Activated naive CD4-positive, alpha-beta T cell treated with anti-CD3 and anti-CD28 coated beads for 36 hours (primary cell): ENCODE results near the gene ANK3. TPM values are rescaled to one million over a fixed set of nuclear protein-coding genes. Genes with fewer than 3 reads are reported as not detected.

Experiments used
- CTCF ChIA-PET: fragments of 350-600 bp; sonication (Branson Sonifier 250); formaldehyde crosslinking; loops from one replicate; lab custom pipeline; 2021; ENCODE audit warnings: antibody characterized with exemption; lab: Charles Lee
- DNase-seq: peaks from one replicate; pipeline ENCODE4 v3.0.0-alpha.2; 2020
- H3K27ac Mint-ChIP-seq: one replicate; pipeline ENCODE4 v1.8.0; 2021; ENCODE audit warnings: mild to moderate bottlenecking, mixed read lengths
- H3K27me3 Mint-ChIP-seq: one replicate; pipeline ENCODE4 v1.8.0; 2021; ENCODE audit warnings: low read depth, mixed read lengths
- H3K36me3 Mint-ChIP-seq: one replicate; pipeline ENCODE4 v1.8.0; 2021; ENCODE audit warnings: low read depth, mixed read lengths
- H3K4me1 Mint-ChIP-seq: one replicate; pipeline ENCODE4 v1.8.0; 2021; ENCODE audit warnings: low read depth, mixed read lengths
- H3K4me3 Mint-ChIP-seq: one replicate; pipeline ENCODE4 v1.8.0; 2021; ENCODE audit warnings: mild to moderate bottlenecking, moderate library complexity, mixed read lengths
- H3K9me3 Mint-ChIP-seq: one replicate; pipeline ENCODE4 v1.8.0; 2021; ENCODE audit warnings: mixed read lengths
- intact Hi-C: fragments of 100-400 bp; cut with micrococcal nuclease; formaldehyde crosslinking; loops from one replicate; pipeline ENCODE4 v1.15.1; 2023
- total RNA-seq, 2 experiments: library from RNA; stranded (reverse); gene quantifications; one replicate each; pipeline ENCODE4 v1.2.3, GENCODE V29; 2021

The ANK3 gene
- total RNA-seq, 2 experiments from 2014 or later, result 11.2 to 13.0 TPM

DNA sequence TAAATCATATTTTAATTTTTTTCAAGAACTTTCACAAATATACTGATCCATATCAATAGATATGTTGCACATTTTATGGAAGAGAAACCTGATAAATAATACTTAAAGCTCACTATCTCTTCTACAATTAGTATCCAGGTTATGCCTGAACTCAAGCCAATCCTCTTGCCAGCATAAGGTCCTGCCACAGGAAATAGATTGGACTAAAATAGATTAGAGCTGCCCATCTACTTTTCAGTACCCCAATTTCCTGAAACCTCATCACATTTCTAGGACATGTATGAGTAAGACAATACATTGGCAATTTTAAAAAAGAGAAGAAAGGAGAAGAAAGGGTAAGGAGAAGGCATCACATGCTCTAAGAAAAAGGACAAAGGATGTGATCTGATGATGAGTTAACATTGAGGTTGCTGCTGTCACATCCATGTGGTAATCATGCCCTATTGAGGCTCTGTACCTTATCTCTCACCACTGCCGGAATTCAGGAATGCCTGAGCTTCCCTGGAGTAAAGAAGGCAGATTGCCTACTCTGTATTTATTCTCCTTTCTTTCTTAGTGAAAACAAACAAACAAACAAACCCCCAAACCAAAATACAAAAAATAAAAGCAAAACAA is 199.7 kb downstream of the ANK3 start:
- Mint-ChIP-seq H3K36me3 (peaks cover 10% of the 10 kb centered on the region), H3K4me1 (no peaks in the 10 kb centered on the region), H3K9me3 (no peaks in the 10 kb centered on the region), H3K4me3 (no peak overlapping the region), H3K27ac (no peak overlapping the region), H3K27me3 (no peaks in the 10 kb centered on the region)
- CTCF ChIA-PET, result interaction anchor here (0.6 to 0.8 kb wide), 2 partner anchors 21 to 936 kb away, joined by 3 read pairs; no protein-coding TSS in a partner anchor
- no peak for DNase-seq
- intact Hi-C loops, result no loop called here

DNA sequence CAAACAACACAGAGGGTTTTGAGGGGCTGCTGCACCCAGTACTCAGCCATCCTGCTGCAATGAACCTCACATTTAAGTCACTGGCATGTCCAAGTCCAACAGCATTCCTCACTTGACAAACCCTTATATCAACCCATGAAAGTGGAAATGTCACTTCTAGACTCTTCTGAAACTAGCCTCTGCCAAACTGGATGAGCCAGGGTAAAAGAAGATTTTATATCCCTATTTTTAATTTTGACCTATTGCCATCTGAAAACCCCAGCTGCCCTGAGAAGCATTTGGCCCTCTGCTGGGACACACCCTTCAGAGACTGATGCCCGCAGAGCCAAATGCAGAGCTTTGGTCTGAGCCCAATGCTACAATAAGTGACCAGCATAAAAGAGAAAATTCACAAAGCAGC is 201.1 kb downstream of the ANK3 start:
- Mint-ChIP-seq H3K27ac (no peak overlapping the region), H3K4me3 (no peak overlapping the region), H3K9me3 (no peaks in the 10 kb centered on the region), H3K4me1 (no peaks in the 10 kb centered on the region), H3K27me3 (no peaks in the 10 kb centered on the region), H3K36me3 (peaks cover 3% of the 10 kb centered on the region)
- intact Hi-C loops, result no loop called here
- DNase-seq, result no peak
- CTCF ChIA-PET, result interaction anchor here (0.7 kb wide), 1 partner anchor 690 kb away, joined by 4 read pairs; no protein-coding TSS in a partner anchor

DNA sequence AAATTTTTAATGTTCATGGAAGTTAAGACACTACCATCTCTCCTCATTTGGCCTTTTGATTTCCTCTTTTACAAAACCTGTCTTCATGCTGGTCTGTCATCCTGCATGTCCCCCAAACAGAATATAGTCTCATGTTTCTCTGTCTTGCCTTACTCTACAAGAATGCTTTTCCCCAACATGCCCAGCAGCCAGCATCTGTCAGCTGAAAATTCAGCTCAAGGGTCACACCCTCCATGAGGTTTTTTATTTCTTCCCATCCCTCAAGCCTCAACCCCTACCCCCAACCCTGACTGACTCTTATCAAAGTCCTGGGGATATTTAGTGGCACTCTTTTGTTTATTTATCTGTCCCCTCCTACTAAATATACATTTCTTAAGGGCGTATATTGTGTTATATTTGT is 202.0 kb downstream of the ANK3 start:
- Mint-ChIP-seq H3K4me1 (no peaks in the 10 kb centered on the region), H3K36me3 (peaks cover 3% of the 10 kb centered on the region), H3K27me3 (no peaks in the 10 kb centered on the region), H3K9me3 (no peaks in the 10 kb centered on the region), H3K4me3 (no peak overlapping the region), H3K27ac (no peak overlapping the region)
- DNase-seq, result no peak
- CTCF ChIA-PET, result no interaction called here
- intact Hi-C loops, result no loop called here

DNA sequence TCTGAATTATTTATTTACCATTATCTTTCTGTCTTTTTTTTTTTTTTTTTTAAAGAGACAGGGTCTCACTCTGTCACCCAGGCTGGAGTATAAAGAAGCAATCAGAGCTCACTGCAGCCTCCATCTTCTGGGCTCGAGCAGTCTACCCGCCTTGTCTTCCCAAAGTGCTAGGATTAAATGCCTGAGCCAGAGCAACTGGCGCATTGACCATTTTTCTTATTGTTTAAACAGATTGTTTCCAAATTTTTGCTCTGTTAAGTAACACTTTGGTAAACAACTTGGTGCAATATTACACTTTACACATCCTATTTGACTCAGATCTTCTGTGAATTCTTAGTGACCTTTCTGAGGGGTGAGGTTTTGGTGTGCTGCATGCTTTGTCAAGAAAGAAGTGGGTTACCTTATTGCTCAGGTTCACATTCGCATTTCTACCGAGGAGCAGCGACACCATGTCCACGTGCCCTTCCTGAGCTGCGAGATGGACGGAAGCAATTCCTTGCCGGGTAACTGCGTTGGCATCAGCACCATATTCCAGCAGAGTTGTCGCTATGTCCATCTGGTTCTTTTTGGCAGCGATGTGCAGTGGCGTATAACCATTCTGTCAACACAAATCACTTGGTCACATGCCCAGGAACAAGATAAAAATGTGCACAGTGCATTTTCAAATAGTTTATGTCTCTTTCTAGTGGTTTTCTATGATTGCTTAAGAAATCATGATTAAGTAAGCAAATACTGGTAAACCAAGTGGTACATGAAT is 203.2 kb downstream of the ANK3 start:
- CTCF ChIA-PET, result interaction anchor here (0.9 kb wide), 1 partner anchor 10 kb away, joined by 3 read pairs; no protein-coding TSS in a partner anchor
- no peak overlapping the region for H3K4me3 Mint-ChIP-seq
- no peaks in the 10 kb centered on the region for H3K4me1 Mint-ChIP-seq
- no peaks in the 10 kb centered on the region for H3K9me3 Mint-ChIP-seq
- no peaks in the 10 kb centered on the region for H3K27me3 Mint-ChIP-seq
- peaks cover 3% of the 10 kb centered on the region for H3K36me3 Mint-ChIP-seq
- no peak for DNase-seq
- H3K27ac Mint-ChIP-seq, result no peak overlapping the region
- intact Hi-C loops, result no loop called here

DNA sequence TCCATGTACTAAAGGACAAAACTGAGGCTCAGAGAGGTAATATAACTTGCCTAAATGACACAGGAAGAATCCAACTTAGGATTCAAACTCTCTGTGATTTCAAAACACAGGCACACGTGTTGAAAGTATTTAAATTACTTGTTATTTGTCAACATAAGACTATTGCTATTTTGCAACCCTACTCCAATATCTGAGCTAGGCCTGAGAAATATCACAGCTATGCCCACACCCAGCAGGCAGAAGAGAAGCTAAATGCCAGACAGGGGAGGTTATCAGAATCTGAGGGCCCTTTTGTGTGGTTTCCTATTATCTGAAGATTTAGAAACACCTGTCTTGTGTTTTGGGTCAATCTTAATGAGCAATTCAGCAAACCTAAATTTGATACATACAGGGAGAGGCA is 204.3 kb downstream of the ANK3 start:
- no peaks in the 10 kb centered on the region for H3K27me3 Mint-ChIP-seq
- no peak for DNase-seq
- no peak overlapping the region for H3K4me3 Mint-ChIP-seq
- no peaks in the 10 kb centered on the region for H3K4me1 Mint-ChIP-seq
- no peaks in the 10 kb centered on the region for H3K9me3 Mint-ChIP-seq
- intact Hi-C loops, result no loop called here
- CTCF ChIA-PET, result no interaction called here
- no peak overlapping the region for H3K27ac Mint-ChIP-seq
- H3K36me3 Mint-ChIP-seq, result no peaks in the 10 kb centered on the region

DNA sequence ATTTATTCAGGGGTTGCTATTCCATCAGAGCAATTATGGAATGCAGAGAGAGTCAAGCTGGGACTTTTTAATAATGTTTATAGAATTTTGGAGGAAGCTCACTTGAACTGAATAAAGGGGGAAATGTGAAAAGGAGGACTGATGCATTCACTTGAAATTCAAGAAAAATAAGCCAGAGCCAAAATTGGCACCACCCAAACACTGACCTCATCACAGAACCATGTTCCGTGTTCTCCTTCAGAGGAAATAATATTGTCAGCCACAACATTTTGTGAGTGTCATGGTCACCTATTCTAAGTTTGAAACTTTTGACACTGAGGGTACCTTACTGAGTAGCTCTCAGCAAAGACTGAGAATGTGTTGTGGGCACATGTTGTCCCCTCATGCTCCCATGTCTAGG is 207.0 kb downstream of the ANK3 start:
- peaks cover 2% of the 10 kb centered on the region for H3K36me3 Mint-ChIP-seq
- H3K4me1 Mint-ChIP-seq, result no peaks in the 10 kb centered on the region
- CTCF ChIA-PET, result no interaction called here
- H3K4me3 Mint-ChIP-seq, result no peak overlapping the region
- DNase-seq, result no peak
- no peaks in the 10 kb centered on the region for H3K9me3 Mint-ChIP-seq
- H3K27ac Mint-ChIP-seq, result no peak overlapping the region
- H3K27me3 Mint-ChIP-seq, result no peaks in the 10 kb centered on the region
- intact Hi-C loops, result no loop called here

DNA sequence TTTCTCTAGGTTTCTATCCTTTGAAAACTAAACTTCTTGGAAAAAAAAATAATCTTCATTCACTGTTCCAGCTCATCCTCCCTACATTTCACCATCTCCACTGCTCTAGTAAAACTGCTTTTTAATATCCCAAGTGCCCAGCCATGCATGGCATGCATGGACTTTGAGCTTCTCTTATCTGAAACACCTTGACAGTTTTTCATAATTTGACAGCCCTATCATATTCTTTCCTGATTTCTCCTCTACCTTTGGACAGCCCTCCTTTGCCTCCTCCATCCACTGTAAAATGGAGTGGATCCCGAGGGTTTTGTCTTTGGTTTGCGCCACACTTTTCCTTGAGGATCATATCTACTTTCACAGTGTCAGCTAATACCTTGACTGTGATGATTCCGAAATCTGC is 212.8 kb downstream of the ANK3 start:
- Mint-ChIP-seq H3K36me3 (peaks cover 10% of the 10 kb centered on the region), H3K9me3 (no peaks in the 10 kb centered on the region), H3K4me3 (no peak overlapping the region), H3K4me1 (no peaks in the 10 kb centered on the region), H3K27me3 (no peaks in the 10 kb centered on the region), H3K27ac (no peak overlapping the region)
- CTCF ChIA-PET, result interaction anchor here (0.9 kb wide), 1 partner anchor 10 kb away, joined by 3 read pairs; no protein-coding TSS in a partner anchor
- intact Hi-C loops, result no loop called here
- no peak for DNase-seq

DNA sequence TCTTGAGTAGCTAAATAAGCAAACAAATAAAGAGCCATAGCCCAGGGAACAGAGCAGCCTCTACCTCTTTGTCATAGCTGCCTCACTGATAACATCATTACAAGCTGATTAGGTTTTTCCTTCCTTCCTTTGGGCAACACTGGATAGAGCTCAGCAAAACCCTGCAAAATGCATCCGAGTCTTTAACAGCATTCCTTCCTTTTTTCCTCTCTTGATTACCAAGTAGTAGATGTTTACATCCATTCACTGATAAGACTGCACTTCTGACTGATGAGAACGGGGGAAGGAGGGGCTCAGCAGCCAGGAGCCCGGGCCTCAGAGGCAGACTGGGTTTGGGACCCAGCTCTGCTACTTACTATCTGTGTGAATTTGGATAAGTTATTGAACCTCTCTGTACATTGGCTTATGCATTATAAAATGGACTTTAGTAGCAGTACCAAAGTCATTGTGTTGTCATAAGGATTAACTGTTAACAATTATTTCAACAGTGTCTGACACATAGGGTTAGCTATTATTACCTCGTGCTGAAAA is 214.2 kb downstream of the ANK3 start:
- intact Hi-C loops, result no loop called here
- peaks cover 13% of the 10 kb centered on the region for H3K36me3 Mint-ChIP-seq
- CTCF ChIA-PET, result no interaction called here
- no peaks in the 10 kb centered on the region for H3K27me3 Mint-ChIP-seq
- no peaks in the 10 kb centered on the region for H3K4me1 Mint-ChIP-seq
- H3K9me3 Mint-ChIP-seq, result no peaks in the 10 kb centered on the region
- H3K27ac Mint-ChIP-seq, result no peak overlapping the region
- no peak for DNase-seq
- no peak overlapping the region for H3K4me3 Mint-ChIP-seq

DNA sequence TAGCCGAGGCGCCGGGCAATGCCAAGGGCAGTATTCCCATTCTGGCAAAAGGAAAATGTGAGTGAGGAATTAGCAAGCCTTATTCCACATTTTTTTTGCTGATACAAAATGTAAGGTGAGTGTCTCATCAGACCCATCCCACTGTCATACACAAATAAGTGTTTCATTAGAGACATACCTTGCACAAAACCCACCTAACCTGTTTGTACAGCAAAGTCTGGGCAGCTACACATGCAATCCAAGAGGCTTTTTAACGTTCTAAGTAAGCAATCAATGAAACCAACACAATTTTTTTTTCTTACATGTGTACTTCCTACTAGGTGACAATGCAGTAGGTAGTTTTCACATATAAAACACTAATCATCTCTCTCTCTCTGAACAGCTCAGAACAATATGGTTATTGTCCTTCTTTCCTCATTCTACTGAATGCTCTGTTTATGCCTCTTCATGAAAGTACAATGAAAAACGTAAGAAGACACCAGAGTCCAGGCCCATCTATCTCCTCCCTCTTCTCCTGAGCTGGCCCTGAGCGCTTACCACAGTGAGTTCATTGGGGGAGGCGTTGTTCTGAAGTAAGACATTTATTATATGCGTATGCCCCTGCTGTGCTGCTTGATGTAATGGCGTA is 217.2 kb downstream of the ANK3 start:
- Mint-ChIP-seq H3K4me1 (no peaks in the 10 kb centered on the region), H3K9me3 (no peaks in the 10 kb centered on the region), H3K4me3 (no peak overlapping the region), H3K27ac (no peak overlapping the region), H3K27me3 (no peaks in the 10 kb centered on the region), H3K36me3 (peaks cover 12% of the 10 kb centered on the region)
- no peak for DNase-seq
- CTCF ChIA-PET, result no interaction called here
- intact Hi-C loops, result no loop called here

DNA sequence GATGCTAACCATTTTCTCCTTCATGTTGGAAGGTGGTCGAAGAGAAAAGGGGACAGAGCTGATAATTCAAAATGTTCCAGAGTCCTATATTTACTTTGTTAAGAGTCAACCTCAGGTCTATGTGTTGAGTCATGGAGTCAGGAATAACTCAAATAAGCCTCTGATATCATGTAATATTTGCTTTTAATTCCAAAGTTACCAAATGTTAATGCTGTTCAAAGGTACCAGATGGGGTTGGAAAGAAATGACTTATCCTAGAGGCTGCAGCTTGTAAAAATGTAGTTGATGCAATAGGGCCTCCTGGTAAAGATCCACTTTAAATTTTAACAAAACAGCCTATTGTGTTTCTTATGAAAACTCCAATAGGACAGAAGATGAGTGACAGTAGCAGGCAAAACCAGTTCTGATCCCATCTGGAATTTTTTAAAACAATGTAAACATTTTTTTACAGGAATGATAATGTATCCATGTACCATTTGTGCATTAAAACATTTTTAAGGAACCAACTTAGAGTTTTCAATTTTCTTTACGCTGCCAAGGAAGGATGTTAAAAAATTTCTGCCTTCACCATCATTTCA is 218.2 kb downstream of the ANK3 start:
- no peak overlapping the region for H3K27ac Mint-ChIP-seq
- intact Hi-C loops, result no loop called here
- DNase-seq, result no peak
- no peaks in the 10 kb centered on the region for H3K9me3 Mint-ChIP-seq
- CTCF ChIA-PET, result no interaction called here
- peaks cover 9% of the 10 kb centered on the region for H3K36me3 Mint-ChIP-seq
- no peaks in the 10 kb centered on the region for H3K27me3 Mint-ChIP-seq
- H3K4me1 Mint-ChIP-seq, result no peaks in the 10 kb centered on the region
- no peak overlapping the region for H3K4me3 Mint-ChIP-seq

DNA sequence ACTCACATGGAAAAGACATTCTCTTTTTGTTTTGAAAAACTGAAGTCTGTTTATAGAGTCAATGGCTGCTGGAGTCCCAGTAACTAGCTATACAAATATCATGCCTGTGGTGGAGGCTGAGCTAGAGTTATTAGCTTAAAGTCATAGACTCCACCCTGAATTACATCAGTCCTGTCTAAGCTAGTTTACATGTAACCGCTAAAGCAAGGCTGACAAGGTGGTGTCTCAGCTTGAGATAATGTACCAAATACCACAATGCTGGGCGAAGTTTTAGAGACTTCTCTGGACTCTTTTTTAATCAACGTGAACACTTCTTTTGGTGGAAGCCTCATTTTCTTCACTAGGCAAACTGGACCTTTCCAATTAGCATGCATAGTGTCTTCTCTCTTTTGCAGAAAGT is 219.4 kb downstream of the ANK3 start:
- DNase-seq, result no peak

DNA sequence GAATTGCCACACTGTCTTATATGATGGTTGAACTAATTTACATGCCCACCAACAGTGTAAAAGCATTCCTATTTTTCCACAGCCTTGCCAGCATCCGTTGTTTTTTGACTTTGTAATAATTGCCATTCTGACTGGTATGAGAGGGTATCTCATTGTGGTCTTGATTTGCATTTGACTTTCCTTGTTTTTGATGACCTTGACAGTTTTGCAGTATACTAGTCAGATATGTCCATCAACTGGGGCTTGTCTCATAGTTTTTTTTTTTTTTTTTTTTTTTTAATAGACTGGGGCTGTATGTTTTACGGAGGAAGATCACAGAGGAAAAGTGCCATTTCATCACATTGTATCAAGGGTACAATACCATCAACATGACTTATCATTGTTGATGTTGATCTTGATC is 220.6 kb downstream of the ANK3 start:
- CTCF ChIA-PET, result no interaction called here
- Mint-ChIP-seq H3K4me1 (no peaks in the 10 kb centered on the region), H3K9me3 (no peaks in the 10 kb centered on the region), H3K27ac (no peak overlapping the region), H3K4me3 (no peak overlapping the region), H3K27me3 (no peaks in the 10 kb centered on the region), H3K36me3 (peaks cover 8% of the 10 kb centered on the region)
- no peak for DNase-seq
- intact Hi-C loops, result no loop called here

More for the DNA sequence above, 219.4 kb downstream of the ANK3 start:
- CTCF ChIA-PET, result no interaction called here
- H3K27me3 Mint-ChIP-seq, result no peaks in the 10 kb centered on the region
- intact Hi-C loops, result no loop called here
- peaks cover 9% of the 10 kb centered on the region for H3K36me3 Mint-ChIP-seq
- no peak overlapping the region for H3K4me3 Mint-ChIP-seq
- H3K27ac Mint-ChIP-seq, result no peak overlapping the region
- no peaks in the 10 kb centered on the region for H3K4me1 Mint-ChIP-seq
- H3K9me3 Mint-ChIP-seq, result no peaks in the 10 kb centered on the region
